GM21423 (cell line): Measurements from ENCODE around the gene CYP2C9.
"Not testable (repeated sequence)": the region's sequence is repeated elsewhere in the genome, so short reads cannot be mapped to it uniquely, and the experiment has no call there.

Source experiments
- ATAC-seq: cut with Tn5 transposase; IDR thresholded peaks from one replicate; pipeline ENCODE4 v1.9.1; 2021; ENCODE audit warnings: mild to moderate bottlenecking, moderate library complexity; ENCODE audit not compliant: unreplicated experiment

CYP2C9 gene

DNA sequence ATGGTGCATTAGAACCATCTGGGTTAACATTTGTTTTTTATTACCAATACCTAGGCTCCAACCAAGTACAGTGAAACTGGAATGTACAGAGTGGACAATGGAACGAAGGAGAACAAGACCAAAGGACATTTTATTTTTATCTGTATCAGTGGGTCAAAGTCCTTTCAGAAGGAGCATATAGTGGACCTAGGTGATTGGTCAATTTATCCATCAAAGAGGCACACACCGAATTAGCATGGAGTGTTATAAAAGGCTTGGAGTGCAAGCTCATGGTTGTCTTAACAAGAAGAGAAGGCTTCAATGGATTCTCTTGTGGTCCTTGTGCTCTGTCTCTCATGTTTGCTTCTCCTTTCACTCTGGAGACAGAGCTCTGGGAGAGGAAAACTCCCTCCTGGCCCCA lies at the start of gene CYP2C9:
Gene CYP2C9 (plus strand): TSS at position 276 of the 400 bp plus-strand sequence. CDS start 25 bp downstream, at position 301.
- ATAC-seq: no peak

DNA sequence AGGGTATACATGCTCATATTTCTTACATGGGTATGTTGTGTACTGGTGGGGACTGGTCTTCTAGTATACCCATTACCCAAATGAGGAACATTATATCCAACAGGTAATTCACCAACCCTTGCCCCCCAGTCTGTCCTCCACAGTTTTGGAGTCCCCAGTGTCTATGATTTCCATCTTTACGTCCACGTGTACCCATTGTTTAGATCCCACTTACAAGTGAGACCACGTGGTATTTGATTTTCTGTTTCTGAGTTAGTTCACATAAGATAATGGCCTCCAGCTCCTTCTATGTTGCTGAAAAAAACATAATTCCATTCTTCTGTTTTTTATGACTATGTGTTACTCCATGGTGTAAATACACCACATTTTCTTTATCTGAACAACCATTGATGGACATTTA lies 49.3 kb upstream of the CYP2C9 start:
- ATAC-seq: no peak

DNA sequence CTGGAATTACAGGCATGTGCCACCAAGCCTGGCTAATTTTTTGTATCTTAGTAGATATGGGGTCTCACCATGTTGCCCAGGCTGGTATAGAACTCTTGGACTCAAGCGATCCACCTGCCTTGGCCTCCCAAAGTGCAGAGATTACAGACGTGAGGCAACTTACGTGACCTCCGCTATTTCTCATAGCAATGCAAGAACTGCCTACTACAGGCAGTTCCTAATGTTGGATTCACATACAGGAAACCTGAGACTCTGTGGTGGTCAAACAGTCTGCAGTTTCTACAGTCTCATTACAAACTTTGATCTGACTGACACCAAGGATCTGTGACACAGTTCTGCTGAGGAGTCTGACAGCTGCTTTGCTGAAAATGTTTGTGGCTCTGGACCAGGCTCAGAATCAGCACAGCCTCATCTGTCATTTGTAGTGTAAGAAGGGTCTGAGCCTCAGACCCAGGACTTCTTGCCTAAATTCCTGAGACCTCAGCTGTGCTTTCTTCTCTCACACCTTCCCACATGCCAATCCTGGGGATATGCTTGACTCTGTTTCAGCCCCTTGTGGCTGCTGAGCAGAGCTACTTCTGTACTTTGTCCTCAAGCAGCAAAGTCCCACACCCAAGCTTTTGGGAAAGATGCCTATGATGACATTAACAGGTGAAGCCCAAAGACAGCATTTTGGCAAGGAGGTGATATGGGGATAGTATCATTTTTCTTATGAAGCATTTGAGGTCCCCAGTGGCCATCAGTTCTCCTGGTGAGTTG lies 48.0 kb upstream of the CYP2C9 start:
- no peak for ATAC-seq

DNA sequence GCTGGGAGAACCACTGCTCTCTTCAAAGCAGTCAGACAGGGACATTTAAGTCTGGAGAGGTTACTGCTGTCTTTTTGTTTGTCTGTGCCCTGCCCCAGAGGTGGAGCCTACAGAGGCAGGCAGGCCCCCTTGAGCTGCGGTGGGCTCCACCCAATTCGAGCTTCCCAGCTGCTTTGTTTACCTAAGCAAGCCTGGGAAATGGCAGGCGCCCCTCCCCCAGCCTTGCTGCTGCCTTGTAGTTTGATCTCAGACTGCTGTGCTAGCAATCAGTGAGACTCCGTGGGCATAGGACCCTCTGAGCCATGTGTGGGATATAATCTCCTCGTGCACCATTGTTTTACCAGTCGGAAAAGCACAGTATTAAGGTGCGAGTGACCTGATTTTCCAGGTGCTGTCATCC lies 40.0 kb upstream of the CYP2C9 start:
- not testable (repeated sequence) for ATAC-seq

DNA sequence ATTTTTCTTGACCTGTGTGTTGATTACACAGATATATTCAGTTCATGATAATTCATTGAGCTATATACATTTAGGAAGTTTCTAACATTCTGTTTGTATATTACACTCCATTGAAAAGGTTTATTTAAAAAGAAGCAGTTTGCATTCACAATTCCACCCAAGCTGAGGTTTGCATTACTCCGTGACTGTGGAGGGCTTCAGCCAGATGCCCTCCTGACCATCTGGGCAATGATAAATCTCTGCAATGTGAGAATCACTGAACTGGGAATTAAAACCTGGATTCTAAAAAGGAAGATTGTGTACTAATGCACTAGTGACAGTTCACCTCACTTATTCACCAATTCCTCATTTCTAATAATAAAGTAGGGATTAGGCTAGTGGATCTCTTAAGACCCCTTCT lies 36.4 kb upstream of the CYP2C9 start:
- no peak for ATAC-seq

DNA sequence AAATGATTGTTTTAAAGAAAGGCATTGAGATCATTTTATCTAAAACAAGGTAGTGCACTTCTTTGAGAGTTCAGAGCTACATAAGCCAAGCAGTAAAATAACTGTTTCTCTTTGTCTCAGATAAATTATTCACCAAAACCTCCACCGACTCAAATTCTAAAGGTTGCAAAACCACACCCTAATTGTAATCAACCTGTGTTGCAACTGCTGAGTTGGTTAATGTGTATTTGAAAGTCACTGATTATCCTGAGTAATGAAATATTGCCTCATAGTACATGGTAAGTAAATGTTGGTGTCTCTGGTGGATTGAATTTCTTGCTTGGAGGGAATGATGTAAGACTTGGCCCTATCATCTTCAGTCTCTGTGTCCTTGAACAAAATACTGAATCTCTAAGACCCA lies 35.9 kb upstream of the CYP2C9 start:
- ATAC-seq: peak; percentile 75

DNA sequence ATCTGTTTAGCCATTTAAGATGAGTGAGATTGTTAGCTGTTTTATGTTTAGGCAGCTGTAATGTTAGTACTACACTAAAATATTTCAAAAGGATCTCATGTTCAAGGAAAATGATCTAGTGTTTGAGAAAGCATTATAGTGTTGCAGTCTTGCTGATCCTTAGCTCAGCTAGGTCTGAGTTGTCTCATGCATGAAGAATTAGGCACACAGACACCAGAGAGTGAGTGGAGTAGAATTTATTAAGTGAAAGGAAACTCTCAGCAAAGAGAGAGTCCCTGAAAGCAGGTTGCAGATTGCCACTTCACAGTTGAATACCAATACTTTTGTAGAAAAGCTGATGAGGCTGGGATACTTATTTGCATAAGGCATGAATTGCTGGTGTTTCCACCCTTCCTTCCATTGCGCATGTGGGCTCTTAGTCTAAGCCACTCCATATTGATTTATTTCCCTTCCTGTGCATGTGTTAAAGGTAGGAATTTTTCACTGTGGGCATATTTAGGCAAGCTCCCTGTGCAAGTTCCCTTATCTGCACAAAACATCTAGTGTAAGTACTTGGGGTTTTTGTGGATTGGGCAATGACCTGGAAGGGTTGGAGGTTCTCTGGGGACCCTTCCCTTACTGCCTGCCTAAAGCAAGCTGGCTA lies 33.8 kb upstream of the CYP2C9 start:
- ATAC-seq: not testable (repeated sequence)

DNA sequence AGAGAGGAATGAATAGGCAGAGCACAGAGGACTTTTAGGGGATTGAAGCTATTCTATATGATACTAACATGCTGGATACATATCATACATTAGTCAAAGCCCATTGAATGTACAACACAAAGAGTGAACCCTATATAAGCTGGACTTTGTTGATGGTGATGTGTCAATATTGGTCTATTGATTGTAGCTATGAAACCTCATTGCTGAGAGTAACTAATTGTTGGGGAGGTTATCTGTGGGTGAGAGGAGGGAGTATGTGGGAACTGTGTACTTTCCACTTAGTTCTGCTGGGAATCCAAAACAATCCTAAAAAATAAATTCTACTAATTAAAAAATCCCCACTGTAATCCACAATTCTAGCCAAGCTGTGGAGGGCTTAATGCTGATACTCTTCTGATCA lies 22.0 kb upstream of the CYP2C9 start:
- no peak for ATAC-seq

DNA sequence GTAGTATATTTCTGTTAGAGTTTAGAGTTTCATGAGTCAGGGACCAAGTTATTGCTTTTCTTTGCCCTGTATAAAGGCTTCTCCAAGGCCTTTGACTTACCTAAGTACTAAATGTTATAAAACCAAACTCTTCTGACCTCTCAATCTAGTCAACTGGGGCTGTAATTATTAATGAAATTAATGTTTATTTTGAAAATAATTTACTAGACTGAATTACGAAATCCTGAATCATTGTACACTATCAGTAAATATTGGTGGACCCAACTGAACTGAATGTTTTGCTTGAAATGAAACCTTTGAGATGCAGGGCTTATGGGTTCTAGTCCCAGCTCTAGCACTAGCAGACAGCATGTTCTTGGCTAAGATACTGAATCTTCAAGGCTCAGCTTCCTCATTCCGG lies 1.7 kb upstream of the CYP2C9 start:
- no peak for ATAC-seq

DNA sequence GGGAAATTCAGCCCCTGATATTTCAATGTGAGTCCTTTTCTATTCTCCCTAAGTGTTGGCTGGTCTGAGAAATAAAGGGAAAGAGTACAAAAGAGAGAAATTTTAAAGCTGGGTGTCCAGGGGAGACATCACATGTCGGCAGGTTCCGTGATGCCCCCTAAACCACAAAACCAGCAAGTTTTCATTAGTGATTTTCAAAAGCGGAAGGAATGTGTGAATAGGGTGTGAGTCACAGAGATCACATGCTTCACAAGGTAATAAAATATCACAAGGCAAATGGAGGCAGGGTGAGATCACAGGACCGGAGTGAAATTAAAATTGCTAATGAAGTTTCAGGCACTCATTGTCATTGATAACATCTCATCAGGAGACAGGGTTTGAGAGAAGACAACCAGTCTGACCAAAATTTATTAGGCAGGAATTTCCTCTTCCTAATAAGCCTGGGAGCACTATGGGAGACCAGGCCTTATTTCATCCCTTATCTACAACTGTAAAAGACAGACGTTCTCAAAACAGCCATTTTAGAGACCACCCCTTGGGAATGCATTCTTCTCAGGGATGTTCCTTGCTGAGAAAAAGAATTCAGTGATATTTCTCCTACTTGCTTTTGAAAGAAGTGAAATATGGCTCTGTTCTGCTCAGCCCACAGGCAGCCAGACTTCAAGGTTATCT lies 5.1 kb downstream of the CYP2C9 start:
- not testable (repeated sequence) for ATAC-seq

DNA sequence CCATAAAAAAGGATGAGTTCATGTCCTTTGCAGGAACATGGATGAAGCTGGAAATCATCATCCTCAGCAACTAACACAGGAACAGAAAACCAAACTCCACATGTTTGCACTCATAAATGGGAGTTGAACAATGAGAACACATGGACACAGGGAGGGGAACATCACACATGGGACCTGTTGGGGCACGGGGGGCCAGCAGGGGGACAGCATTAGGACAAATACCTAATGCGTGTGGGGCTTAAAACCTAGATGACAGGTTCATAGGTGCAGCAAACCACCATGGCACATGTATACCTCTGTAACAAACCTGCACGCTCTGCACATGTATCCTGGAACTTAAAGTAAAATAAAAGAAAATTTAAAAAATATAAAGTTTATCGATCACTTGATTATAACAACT lies 7.7 kb downstream of the CYP2C9 start:
- ATAC-seq: not testable (repeated sequence)

DNA sequence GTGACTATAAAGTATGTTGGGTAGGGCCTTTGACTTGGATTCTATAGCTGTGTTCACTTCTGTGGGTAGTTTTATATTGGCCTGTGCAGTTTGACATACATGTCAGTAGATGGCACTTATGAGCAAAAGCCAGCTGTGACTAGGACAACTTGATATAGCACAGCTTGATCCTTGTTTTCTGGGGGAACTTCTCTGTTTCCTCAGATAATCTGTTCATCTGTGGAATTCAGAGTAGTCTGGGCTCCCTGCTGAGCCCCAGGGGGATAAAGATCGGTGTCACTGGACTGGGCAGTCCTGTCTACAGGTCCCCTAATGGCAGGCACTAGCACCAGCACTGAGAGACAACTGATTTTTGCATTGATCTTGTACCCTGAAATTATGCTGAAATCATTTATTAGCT lies 25.4 kb downstream of the CYP2C9 start:
- ATAC-seq: peak; percentile 65

DNA sequence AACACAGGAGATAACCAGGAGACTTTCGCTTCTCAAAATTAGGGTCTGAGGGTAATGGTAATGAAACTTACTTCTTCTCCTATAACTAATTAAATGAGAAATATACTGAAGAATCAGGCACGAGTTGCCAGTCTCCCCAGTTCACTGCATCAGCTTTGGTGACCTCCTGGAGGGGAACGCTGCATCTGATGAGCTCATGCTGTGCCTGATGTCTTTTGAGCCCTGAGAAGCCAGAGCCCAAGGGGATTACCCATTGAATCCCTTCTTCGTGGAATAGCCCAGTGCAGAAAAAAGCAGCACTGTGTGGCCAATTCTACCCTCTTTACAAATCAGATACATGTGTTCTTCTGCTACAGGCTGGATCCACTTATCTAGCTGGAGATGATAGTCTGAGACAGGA lies 45.1 kb downstream of the CYP2C9 start:
- ATAC-seq: no peak

DNA sequence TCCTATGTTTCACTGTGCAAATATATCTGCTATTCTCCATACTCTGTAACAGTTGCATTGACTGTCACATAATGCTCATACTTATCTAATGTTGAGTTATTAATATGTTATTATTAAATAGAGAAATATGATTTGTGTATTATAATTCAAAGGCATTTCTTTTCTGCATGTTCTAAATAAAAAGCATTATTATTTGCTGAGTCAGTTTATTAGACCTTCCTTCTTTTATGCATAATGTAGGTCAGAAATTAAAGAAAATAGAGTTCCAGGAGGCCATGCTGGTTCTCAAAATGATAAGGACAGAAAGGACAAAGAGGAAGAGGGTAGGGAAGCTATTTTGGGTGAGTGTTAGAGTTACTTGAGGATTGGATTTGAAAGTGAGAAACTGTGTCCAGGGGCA lies 50.7 kb downstream of the CYP2C9 start:
- ATAC-seq: no peak

DNA sequence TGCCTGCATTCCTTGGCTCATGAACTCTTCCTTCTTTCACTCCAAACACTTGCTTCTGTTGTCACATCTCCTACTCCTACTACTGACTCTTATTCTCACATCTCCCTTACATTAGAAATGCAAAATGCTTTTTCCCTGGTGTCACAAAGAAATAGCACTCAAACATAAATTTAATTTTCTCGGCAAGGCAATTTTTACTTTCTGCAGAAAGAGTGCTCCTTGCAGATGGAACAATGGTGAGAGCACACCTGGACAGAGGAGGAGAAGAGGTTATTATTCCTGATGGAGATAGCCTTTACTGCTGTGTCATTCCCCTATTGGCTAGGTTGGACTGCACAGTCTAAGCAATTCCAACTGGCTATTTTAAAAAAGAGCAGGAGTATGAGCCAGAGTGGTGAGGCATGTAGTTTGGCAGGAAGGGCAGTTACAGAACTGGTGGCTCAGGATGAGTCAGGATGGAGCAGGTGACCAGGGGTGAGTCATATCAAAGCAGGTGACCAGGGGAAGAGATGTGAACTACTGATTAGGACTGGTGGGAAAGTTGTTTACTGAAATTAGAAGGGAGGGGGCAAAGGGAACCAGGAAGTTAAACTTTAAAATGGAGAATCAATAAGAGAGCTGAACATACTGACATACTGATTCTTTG lies 52.9 kb downstream of the CYP2C9 start:
- ATAC-seq: no peak

DNA sequence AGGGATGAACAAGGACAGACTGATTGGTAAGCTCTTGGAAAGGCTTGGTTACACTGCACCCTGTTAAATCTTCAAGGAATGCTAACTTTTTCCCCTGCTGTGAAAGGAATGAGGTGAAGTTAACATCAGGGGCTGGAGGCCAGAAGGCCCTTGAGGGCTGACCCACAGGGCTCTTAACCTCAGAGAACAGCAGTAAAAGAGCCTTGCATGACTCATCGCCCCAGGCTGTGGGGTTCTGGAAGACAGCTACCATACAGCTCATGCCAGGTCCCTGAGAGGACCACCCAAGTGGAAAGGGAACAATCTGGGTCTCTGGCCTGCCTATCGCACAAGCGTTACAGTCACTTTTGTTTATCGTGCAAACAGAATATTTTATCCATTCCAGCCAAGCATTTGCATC lies 54.4 kb downstream of the CYP2C9 start:
- no peak for ATAC-seq

DNA sequence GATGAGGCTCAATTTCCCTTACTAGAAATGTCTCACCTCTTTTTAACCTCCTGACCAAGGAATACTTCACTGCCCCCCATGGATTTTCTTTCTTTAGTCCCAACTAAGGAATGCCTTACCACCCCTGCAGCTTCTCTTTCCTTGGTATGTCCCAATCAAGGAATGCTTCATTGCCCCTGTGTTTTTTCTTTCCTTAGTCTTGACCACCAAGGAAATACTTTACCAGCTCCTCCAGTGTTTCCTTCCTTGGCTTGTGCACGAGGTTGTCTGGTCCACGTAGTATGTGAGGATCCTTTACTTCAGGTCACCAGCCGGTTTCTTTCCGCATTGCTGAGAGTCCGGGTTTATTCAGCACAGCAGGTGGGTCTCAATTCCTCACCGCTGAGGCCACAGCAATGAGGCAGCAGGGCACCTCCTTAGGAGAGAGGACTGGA lies 59.3 kb downstream of the CYP2C9 start:
- ATAC-seq: no peak

DNA sequence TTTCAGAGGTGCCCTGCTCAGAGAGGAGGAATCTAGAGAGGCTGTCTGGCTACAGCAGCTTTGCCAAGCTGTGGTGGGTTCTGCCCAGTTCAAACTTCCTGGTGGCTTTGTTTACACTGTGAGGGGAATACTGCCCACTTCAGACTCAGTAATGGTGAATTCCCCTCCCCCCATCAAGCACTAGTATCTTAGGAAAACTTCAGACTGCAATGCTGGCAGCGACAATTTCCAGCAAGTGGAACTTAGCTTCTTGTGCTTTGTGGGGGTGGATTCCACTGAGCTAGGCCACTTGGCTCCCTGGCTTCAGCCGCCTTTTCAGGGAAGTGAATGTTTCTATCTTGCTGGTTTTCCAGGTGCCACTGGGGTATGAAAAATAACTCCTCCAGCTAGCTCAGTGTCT lies 88.0 kb downstream of the CYP2C9 start:
- ATAC-seq: no peak

DNA sequence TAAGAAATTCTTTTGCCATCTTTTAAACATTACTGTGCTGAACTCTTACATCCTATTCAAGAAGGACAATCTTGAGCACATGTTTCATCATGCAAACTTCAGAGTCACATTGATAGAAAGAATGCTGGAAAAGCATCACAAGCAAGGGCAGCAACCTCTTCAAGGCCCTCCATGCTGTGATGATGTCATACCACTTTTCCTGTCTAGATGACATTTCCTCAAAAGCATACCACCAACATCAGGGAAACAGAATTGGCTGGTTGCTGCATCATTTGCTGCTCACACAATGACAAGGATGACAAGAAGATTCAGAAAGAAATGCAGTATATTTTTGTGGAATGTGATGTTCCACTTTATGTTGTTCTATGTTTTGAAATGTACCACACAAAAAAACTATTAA lies 93.2 kb downstream of the CYP2C9 start:
- no peak for ATAC-seq

DNA sequence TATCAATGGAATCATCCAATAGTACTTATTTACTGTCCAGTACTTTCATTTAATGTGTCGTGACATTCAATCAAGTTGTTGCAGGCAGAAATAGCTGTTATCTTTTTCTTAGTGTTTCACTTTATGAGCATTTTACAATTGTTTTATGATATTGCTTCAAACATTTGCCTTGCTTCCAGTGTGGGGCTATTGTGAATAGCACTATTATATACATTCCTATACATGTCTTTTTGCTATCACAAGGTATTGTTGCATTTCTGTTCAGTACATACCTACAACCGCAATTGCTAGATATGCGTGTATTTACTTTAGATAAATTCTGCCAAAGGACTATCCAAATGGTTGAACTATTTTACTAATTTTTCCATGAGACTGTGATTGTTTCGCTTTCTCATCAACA lies 95.9 kb downstream of the CYP2C9 start:
- ATAC-seq: no peak
